Ammon's horn (tissue), 1 donor: ENCODE results near the gene IRS1.

ENCODE experiments used
- DNase-seq: peaks from one replicate; pipeline ENCODE4 v3.0.0-alpha.2; 2016; ENCODE audit warnings: low spot score

IRS1 gene

GRCh38 chr2:226754821-226755604, 44.6 kb downstream of the IRS1 start:
- no peak for DNase-seq

GRCh38 chr2:226752887-226753286, 46.7 kb downstream of the IRS1 start:
- no peak for DNase-seq

- no peak for DNase-seq
Measured at GRCh38 chr2:226747288-226747687, 52.3 kb downstream of the IRS1 start.

- no peak for DNase-seq
Measured at GRCh38 chr2:226746196-226746800, 53.3 kb downstream of the IRS1 start.

- DNase-seq = no peak
Measured at GRCh38 chr2:226743915-226744314, 55.7 kb downstream of the IRS1 start.

- DNase-seq = peak; percentile 75
Measured at GRCh38 chr2:226742347-226742746, 57.3 kb downstream of the IRS1 start.

- DNase-seq = no peak
Measured at GRCh38 chr2:226740039-226740648, 59.5 kb downstream of the IRS1 start.

- DNase-seq = no peak
Measured at GRCh38 chr2:226739545-226740030, 60.0 kb downstream of the IRS1 start.

GRCh38 chr2:226738821-226739544, 60.6 kb downstream of the IRS1 start:
- DNase-seq = no peak

- DNase-seq = no peak
Measured at GRCh38 chr2:226738191-226738820, 61.3 kb downstream of the IRS1 start.

GRCh38 chr2:226736382-226736781, 63.2 kb downstream of the IRS1 start:
- no peak for DNase-seq

GRCh38 chr2:226733927-226734564, 65.6 kb downstream of the IRS1 start:
- DNase-seq = no peak

GRCh38 chr2:226733189-226733858, 66.3 kb downstream of the IRS1 start:
- no peak for DNase-seq

GRCh38 chr2:226732478-226733188, 67.0 kb downstream of the IRS1 start:
- DNase-seq = no peak

- DNase-seq = no peak
Measured at GRCh38 chr2:226730481-226730880, 69.1 kb downstream of the IRS1 start.

GRCh38 chr2:226728996-226729395, 70.6 kb downstream of the IRS1 start:
- no peak for DNase-seq

- DNase-seq = no peak
Measured at GRCh38 chr2:226727251-226727650, 72.4 kb downstream of the IRS1 start.

- no peak for DNase-seq
Measured at GRCh38 chr2:226726546-226726945, 73.1 kb downstream of the IRS1 start.

GRCh38 chr2:226725126-226725860, 74.3 kb downstream of the IRS1 start:
- DNase-seq = no peak

GRCh38 chr2:226721541-226721940, 78.1 kb downstream of the IRS1 start:
- DNase-seq = no peak
